Fibroblast of lung (primary cell): ENCODE data around the gene BCL7A.

ENCODE experiments used
- EZH2 ChIP-seq: IDR thresholded peaks from 2 replicates; pipeline ENCODE4 v1.5.1; 2012; ENCODE audit warnings: low read length, control low read depth, mild to moderate bottlenecking; ENCODE audit errors: missing control alignments
- TF ChIP-seq, protein P1 (sequence below), 2 donors: IDR thresholded peaks in 1 of 2; conservative IDR thresholded peaks in 1 of 2; 1 replicate in 1 of 2; 2 replicates in 1 of 2; pipeline ENCODE4 v1.5.1; 2011 to 2012; ENCODE audit warnings: low read length in 2 of 2, control low read depth in 1 of 2, inconsistent platforms in 1 of 2, low read depth in 1 of 2, mild to moderate bottlenecking in 1 of 2

DNA sequence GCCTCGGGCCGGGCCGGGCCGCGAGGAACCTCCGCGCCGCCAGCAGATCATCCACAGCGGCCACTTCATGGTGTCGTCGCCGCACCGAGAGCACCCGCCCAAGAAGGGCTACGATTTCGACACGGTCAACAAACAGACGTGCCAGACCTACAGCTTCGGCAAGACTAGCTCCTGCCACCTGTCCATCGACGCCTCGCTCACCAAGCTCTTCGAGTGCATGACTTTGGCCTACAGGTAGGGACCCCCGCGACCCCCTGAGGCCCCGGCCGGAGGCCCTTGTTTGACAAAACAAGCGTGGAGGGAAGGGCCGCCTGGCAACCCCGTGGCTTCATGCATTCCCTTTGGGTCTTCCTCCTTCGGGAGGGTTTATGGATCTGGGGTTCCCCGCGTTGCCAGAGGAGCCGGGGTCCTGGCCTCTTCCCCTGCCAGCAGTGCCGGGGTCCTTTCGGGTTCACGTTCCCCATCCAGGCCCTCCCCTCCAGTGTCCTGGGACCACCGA is 57.4 kb downstream of the BCL7A start:
- TF ChIP-seq, protein P1, sequence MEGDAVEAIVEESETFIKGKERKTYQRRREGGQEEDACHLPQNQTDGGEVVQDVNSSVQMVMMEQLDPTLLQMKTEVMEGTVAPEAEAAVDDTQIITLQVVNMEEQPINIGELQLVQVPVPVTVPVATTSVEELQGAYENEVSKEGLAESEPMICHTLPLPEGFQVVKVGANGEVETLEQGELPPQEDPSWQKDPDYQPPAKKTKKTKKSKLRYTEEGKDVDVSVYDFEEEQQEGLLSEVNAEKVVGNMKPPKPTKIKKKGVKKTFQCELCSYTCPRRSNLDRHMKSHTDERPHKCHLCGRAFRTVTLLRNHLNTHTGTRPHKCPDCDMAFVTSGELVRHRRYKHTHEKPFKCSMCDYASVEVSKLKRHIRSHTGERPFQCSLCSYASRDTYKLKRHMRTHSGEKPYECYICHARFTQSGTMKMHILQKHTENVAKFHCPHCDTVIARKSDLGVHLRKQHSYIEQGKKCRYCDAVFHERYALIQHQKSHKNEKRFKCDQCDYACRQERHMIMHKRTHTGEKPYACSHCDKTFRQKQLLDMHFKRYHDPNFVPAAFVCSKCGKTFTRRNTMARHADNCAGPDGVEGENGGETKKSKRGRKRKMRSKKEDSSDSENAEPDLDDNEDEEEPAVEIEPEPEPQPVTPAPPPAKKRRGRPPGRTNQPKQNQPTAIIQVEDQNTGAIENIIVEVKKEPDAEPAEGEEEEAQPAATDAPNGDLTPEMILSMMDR (conservative IDR thresholded peaks at IDR 0.05 in 1 of 2, IDR thresholded peaks at IDR 0.05 in 1 of 2; ENCODE audit: low read depth in 1 of 2, low read length in 2 of 2) = no peak
- TF ChIP-seq EZH2 = no peak
